ENCODE data around the gene MMD.

MMD gene

GRCh38 chr17:55458978-55459377 is 37.3 kb upstream of the MMD start:
- peak; percentile 65 for DNase-seq (ENCODE audit: extremely low read depth, insufficient read length)
- Histone ChIP-seq H3K4me3 (replicated peaks; ENCODE audit: low read depth, low read length) (no peak overlapping the region), H3K27me3 (replicated peaks; ENCODE audit: control insufficient read depth, insufficient read depth, low read length) (no peaks in the 10 kb centered on the region), H3K36me3 (ENCODE audit: control insufficient read depth, insufficient read depth, low read length) (no peaks in the 10 kb centered on the region)
- TF ChIP-seq CTCF (IDR thresholded peaks at IDR 0.05; ENCODE audit: insufficient read depth, low read length, poor library complexity, severe bottlenecking): no peak

- no peaks in the 10 kb centered on the region for H3K27me3 ChIP-seq (replicated peaks; ENCODE audit: control insufficient read depth, insufficient read depth, low read length)
- peak; percentile 18 for DNase-seq (ENCODE audit: extremely low read depth, insufficient read length)
- TF ChIP-seq CTCF (IDR thresholded peaks at IDR 0.05; ENCODE audit: insufficient read depth, low read length, poor library complexity, severe bottlenecking): no peak
- no peak overlapping the region for H3K4me3 ChIP-seq (replicated peaks; ENCODE audit: low read depth, low read length)
- no peaks in the 10 kb centered on the region for H3K36me3 ChIP-seq (ENCODE audit: control insufficient read depth, insufficient read depth, low read length)
Measured at GRCh38 chr17:55458287-55458900, 36.8 kb upstream of the MMD start.

GRCh38 chr17:55456307-55457240 is 34.9 kb upstream of the MMD start:
- no peak for TF ChIP-seq CTCF (IDR thresholded peaks at IDR 0.05; ENCODE audit: insufficient read depth, low read length, poor library complexity, severe bottlenecking)
- Histone ChIP-seq H3K27me3 (replicated peaks; ENCODE audit: control insufficient read depth, insufficient read depth, low read length) (no peaks in the 10 kb centered on the region), H3K36me3 (ENCODE audit: control insufficient read depth, insufficient read depth, low read length) (no peaks in the 10 kb centered on the region), H3K4me3 (replicated peaks; ENCODE audit: low read depth, low read length) (no peak overlapping the region)
- DNase-seq (ENCODE audit: extremely low read depth, insufficient read length): no peak

GRCh38 chr17:55454906-55455474 is 33.4 kb upstream of the MMD start:
- Histone ChIP-seq H3K4me3 (replicated peaks; ENCODE audit: low read depth, low read length) (no peak overlapping the region), H3K27me3 (replicated peaks; ENCODE audit: control insufficient read depth, insufficient read depth, low read length) (no peaks in the 10 kb centered on the region), H3K36me3 (ENCODE audit: control insufficient read depth, insufficient read depth, low read length) (no peaks in the 10 kb centered on the region)
- no peak for DNase-seq (ENCODE audit: extremely low read depth, insufficient read length)
- TF ChIP-seq CTCF (IDR thresholded peaks at IDR 0.05; ENCODE audit: insufficient read depth, low read length, poor library complexity, severe bottlenecking): no peak

GRCh38 chr17:55453839-55454557 is 32.4 kb upstream of the MMD start:
- DNase-seq (ENCODE audit: extremely low read depth, insufficient read length): no peak
- TF ChIP-seq CTCF (IDR thresholded peaks at IDR 0.05; ENCODE audit: insufficient read depth, low read length, poor library complexity, severe bottlenecking): no peak
- Histone ChIP-seq H3K27me3 (replicated peaks; ENCODE audit: control insufficient read depth, insufficient read depth, low read length) (no peaks in the 10 kb centered on the region), H3K4me3 (replicated peaks; ENCODE audit: low read depth, low read length) (no peak overlapping the region), H3K36me3 (ENCODE audit: control insufficient read depth, insufficient read depth, low read length) (no peaks in the 10 kb centered on the region)

Measured in GM06990 (cell line).